HepG2 (cell line): ENCODE measurements around the gene ATRNL1. TPM values are rescaled to one million over a fixed set of nuclear protein-coding genes. Genes with fewer than 3 reads are reported as not detected.

ENCODE experiments used
- ATAC-seq: fragments of 200-7000 bp; cut with Tn5 transposase; 3 replicates; pipeline ENCODE4 v1.9.1; 2020; ENCODE audit warnings: mild to moderate bottlenecking, moderate library complexity
- BruUV-seq: library from RNA; stranded (reverse); fragments of 400-500 nt; replicated peaks from 2 replicates; lab custom pipeline; 2021; lab: Mats Ljungman, UMichigan
- CTCF ChIA-PET: fragments of 300-600 bp; formaldehyde crosslinking; extraction: SDS; loops from one replicate; lab custom pipeline; 2021; ENCODE audit warnings: low total read pairs, inconsistent platforms, low intra/inter-chr PET ratio; lab: Yijun Ruan, JAX
- POLR2A ChIA-PET: fragments of 350-600 bp; sonication (Branson Sonifier 250); formaldehyde crosslinking; loops from one replicate; lab custom pipeline; 2020; ENCODE audit warnings: antibody characterized with exemption, inconsistent platforms; lab: Yijun Ruan, JAX
- DNase-seq: peaks from one replicate; pipeline ENCODE4 v3.0.0-alpha.2; 2015; ENCODE audit warnings: low spot score
- FAIRE-seq: peaks from 3 replicates; lab custom pipeline; 2011; peaks lifted over from hg19 to GRCh38; lab: Jason Lieb, UNC
- H2AFZ ChIP-seq: one replicate; pipeline ENCODE4 v1.6.1; 2011; ENCODE audit warnings: low read length, inconsistent platforms
- H3K27ac ChIP-seq: fragments of 300-600 bp; 3 replicates; pipeline ENCODE4 v1.8.0; 2011; ENCODE audit warnings: mixed run types, mild to moderate bottlenecking, mixed read lengths, low read length, inconsistent platforms; ENCODE audit not compliant: insufficient read depth; ENCODE audit errors: extremely low read length
- H3K27me3 ChIP-seq, 2 experiments: fragments of 200-600 bp in 1 of 2; 2 replicates in 1 of 2; 3 replicates in 1 of 2; pipeline versions ENCODE4 v1.6.0 to v1.8.0; 2011; ENCODE audit warnings: low read length in 2 of 2, mild to moderate bottlenecking in 2 of 2, moderate library complexity in 2 of 2, inconsistent platforms in 1 of 2; ENCODE audit not compliant: insufficient read depth in 2 of 2, control insufficient read depth in 1 of 2
- H3K36me3 ChIP-seq, 2 experiments: fragments of 200-600 bp in 1 of 2; replicated peaks in 1 of 2; 2 replicates in 1 of 2; 3 replicates in 1 of 2; pipeline versions ENCODE4 v1.5.1 to v1.8.0; 2011; ENCODE audit warnings: low read length in 2 of 2, inconsistent platforms in 1 of 2; ENCODE audit not compliant: insufficient read depth in 2 of 2, control insufficient read depth in 1 of 2
- H3K4me1 ChIP-seq: 2 replicates; pipeline ENCODE4 v1.5.1; 2012; ENCODE audit warnings: low read length, inconsistent platforms; ENCODE audit not compliant: insufficient read depth
- H3K4me2 ChIP-seq: 2 replicates; pipeline ENCODE4 v1.6.0; 2011; ENCODE audit warnings: low read depth, low read length, inconsistent platforms
- H3K4me3 ChIP-seq, 3 experiments: fragments of 200-600 bp in 1 of 3; sonication (generic), shearing (Covaris generic) in 1 of 3; replicated peaks in 1 of 3; 2 replicates each; pipeline ENCODE4 v1.5.1; 2011 to 2016; ENCODE audit warnings: low read length in 3 of 3, inconsistent platforms in 2 of 3, low read depth in 2 of 3, mild to moderate bottlenecking in 2 of 3, control low read depth in 1 of 3, mixed read lengths in 1 of 3; ENCODE audit not compliant: insufficient read depth in 1 of 3
- H3K79me2 ChIP-seq: one replicate; pipeline ENCODE4 v1.6.1; 2011; ENCODE audit warnings: low read length, inconsistent platforms; ENCODE audit not compliant: insufficient read depth
- H3K9ac ChIP-seq: 2 replicates; pipeline ENCODE4 v1.6.0; 2011; ENCODE audit warnings: mild to moderate bottlenecking, low read depth, low read length, inconsistent platforms; ENCODE audit not compliant: insufficient read depth
- H3K9me3 ChIP-seq: 2 replicates; pipeline ENCODE4 v1.5.1; 2012; ENCODE audit warnings: mild to moderate bottlenecking, low read length
- H4K20me1 ChIP-seq: 2 replicates; pipeline ENCODE4 v1.6.0; 2011; ENCODE audit warnings: inconsistent platforms, mild to moderate bottlenecking, low read length, moderate library complexity; ENCODE audit not compliant: insufficient read depth
- KDM4B ChIP-seq: sonication (generic); formaldehyde crosslinking; IDR thresholded peaks from 2 replicates; pipeline ENCODE4 v1.4.0; 2020; ENCODE audit warnings: missing genetic modification reagents
- SIX4 ChIP-seq: sonication (generic); formaldehyde crosslinking; IDR thresholded peaks from 2 replicates; pipeline ENCODE4 v1.4.0; 2020; ENCODE audit warnings: missing genetic modification reagents
- TAF1 ChIP-seq: sonication (generic); formaldehyde crosslinking; IDR thresholded peaks from 2 replicates; pipeline ENCODE4 v1.4.0; 2020; ENCODE audit warnings: missing genetic modification reagents
- TEAD3 ChIP-seq: optimal IDR thresholded peaks from 2 replicates; pipeline ENCODE3; 2016; ENCODE audit warnings: borderline replicate concordance
- WIZ ChIP-seq: sonication (generic); formaldehyde crosslinking; IDR thresholded peaks from 2 replicates; pipeline ENCODE4 v1.5.1; 2020; ENCODE audit warnings: mild to moderate bottlenecking, missing genetic modification reagents
- ZNF660 ChIP-seq: sonication (generic); formaldehyde crosslinking; IDR thresholded peaks from 2 replicates; pipeline ENCODE4 v1.5.1; 2020; ENCODE audit warnings: mild to moderate bottlenecking, low read depth, missing genetic modification reagents, borderline replicate concordance
- ZSCAN9 ChIP-seq: IDR thresholded peaks from 2 replicates; pipeline ENCODE4 v1.6.1; 2016; ENCODE audit warnings: borderline replicate concordance
- WGBS: methylation state at CpG from one replicate; pipeline ENCODE4 v1.1.6; 2017; ENCODE audit warnings: low lambda C conversion rate; 5-methylcytosine and 5-hydroxymethylcytosine counted together
- in situ Hi-C: cut with HindIII; loops from 2 replicates; pipeline ENCODE4 v1.10.0; 2017; ENCODE audit warnings: low pct_unique_long_range_greater_than_20kb; ENCODE audit not compliant: extremely low pct_ligation_motif_present
- intact Hi-C: fragments of 100-400 bp; cut with micrococcal nuclease; formaldehyde crosslinking; loops from one replicate; pipeline ENCODE4 v1.10.0; 2022; ENCODE audit not compliant: unreplicated experiment
- polyA plus RNA-seq, 8 experiments: library from polyadenylated mRNA; depleted of rRNA in 3 of 8; stranded (reverse) in 7 of 8; unstranded in 1 of 8; fragments of >200 nt; fragmentation: Illumina TruSeq in 4 of 8; extraction: Trizol in 4 of 8; gene quantifications; 2 replicates each; pipeline versions ENCODE4 v1.2.1 to v1.2.3, GENCODE V29; 2011 to 2016; ENCODE audit warnings: low read depth in 4 of 8, missing spikeins in 1 of 8, mixed read lengths in 1 of 8; ENCODE audit not compliant: insufficient read depth in 1 of 8
- total RNA-seq, 5 experiments: library from RNA; depleted of rRNA; stranded (reverse); fragments of >200 nt; fragmentation: Illumina TruSeq; extraction: Trizol; gene quantifications; 2 replicates each; pipeline ENCODE4 v1.2.3, GENCODE V29; 2016; ENCODE audit warnings: low read depth in 1 of 5
- TF ChIP-seq, protein P1 (sequence below): sonication (generic); formaldehyde crosslinking; IDR thresholded peaks from 2 replicates; pipeline ENCODE4 v1.5.1; 2020; ENCODE audit warnings: mild to moderate bottlenecking, missing genetic modification reagents, moderate library complexity
- TF ChIP-seq, protein P2 (sequence below): IDR thresholded peaks from 2 replicates; pipeline ENCODE4 v1.6.1; 2016; ENCODE audit warnings: low read depth, missing genetic modification reagents, missing compliant biosample characterization

The ATRNL1 gene
- total and polyA plus RNA-seq, 2 of the 13 experiments (the other 11 are each of a cell fraction or from before 2014, with no cell fraction given) = 0.04 TPM; not detected in 1

DNA sequence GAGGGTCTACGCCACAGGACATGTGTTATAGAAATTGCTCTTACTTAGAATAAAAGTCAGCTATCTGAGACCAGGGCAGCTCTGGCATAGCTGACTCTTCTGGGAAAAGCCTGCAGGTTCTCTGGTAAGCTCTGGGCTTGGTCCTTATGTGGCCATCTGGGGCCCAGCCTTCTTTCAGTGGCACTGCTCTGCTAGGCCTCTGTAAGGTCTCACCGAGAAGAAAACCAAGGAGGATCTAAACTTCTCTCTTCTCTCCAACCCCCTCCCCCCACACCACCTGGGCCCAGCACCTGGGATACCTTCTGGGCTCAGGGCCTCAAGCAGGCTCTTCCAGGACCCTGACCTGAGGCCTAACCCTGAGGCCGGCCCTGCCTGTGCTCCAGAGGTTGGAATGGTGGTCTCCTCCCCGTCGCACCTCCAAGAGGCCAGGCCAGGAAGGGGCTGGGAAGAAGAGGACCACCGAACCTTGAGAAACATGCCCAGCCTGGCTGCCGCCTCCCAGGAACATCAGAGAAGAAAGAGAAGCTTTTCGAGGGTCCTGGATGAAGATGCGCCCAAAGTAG, 856.2 kb downstream of the ATRNL1 start (continued):
- TF ChIP-seq, protein P1, sequence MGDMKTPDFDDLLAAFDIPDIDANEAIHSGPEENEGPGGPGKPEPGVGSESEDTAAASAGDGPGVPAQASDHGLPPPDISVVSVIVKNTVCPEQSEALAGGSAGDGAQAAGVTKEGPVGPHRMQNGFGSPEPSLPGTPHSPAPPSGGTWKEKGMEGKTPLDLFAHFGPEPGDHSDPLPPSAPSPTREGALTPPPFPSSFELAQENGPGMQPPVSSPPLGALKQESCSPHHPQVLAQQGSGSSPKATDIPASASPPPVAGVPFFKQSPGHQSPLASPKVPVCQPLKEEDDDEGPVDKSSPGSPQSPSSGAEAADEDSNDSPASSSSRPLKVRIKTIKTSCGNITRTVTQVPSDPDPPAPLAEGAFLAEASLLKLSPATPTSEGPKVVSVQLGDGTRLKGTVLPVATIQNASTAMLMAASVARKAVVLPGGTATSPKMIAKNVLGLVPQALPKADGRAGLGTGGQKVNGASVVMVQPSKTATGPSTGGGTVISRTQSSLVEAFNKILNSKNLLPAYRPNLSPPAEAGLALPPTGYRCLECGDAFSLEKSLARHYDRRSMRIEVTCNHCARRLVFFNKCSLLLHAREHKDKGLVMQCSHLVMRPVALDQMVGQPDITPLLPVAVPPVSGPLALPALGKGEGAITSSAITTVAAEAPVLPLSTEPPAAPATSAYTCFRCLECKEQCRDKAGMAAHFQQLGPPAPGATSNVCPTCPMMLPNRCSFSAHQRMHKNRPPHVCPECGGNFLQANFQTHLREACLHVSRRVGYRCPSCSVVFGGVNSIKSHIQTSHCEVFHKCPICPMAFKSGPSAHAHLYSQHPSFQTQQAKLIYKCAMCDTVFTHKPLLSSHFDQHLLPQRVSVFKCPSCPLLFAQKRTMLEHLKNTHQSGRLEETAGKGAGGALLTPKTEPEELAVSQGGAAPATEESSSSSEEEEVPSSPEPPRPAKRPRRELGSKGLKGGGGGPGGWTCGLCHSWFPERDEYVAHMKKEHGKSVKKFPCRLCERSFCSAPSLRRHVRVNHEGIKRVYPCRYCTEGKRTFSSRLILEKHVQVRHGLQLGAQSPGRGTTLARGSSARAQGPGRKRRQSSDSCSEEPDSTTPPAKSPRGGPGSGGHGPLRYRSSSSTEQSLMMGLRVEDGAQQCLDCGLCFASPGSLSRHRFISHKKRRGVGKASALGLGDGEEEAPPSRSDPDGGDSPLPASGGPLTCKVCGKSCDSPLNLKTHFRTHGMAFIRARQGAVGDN (CRISPR knock-in tag) = no peak
- TF ChIP-seq WIZ (CRISPR knock-in tag) (no peak), SIX4 (CRISPR knock-in tag) (no peak), TAF1 (CRISPR knock-in tag) (no peak)

DNA sequence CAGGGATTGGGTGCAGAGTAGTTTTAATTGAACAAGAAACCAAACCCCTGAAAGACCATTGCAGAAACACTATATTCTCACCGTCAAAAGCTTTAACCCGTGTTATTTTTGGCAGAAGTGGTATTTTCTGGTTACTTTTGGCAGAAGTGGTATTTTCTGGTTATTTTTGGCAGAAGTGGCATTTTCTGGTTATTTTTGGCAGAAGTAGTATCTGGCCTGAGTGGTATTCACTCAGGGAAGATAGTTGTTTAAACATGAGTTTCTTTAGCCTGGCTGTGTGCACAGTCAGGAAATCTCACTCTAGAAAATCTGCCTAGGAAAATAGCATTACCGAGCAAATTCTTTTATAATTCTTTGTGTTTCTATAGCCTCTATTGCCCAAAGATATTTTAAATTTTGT, 857.2 kb downstream of the ATRNL1 start:
- POLR2A ChIA-PET = no interaction called here
- Histone ChIP-seq H4K20me1 (no peaks in the 10 kb centered on the region), H2AFZ (no peak overlapping the region), H3K4me1 (no peaks in the 10 kb centered on the region), H3K27me3 (no peaks in the 10 kb centered on the region; a peak in 1 of 5 replicates), H3K9me3 (no peaks in the 10 kb centered on the region), H3K4me3 (no peak overlapping the region), H3K9ac (no peak overlapping the region), H3K36me3 (no peaks in the 10 kb centered on the region), H3K27ac (no peak overlapping the region), H3K4me2 (no peak overlapping the region), H3K79me2 (no peaks in the 10 kb centered on the region)
- DNase-seq = no peak
- CTCF ChIA-PET = no interaction called here
- intact Hi-C loops = no loop called here
- in situ Hi-C loops = no loop called here
- ATAC-seq = no peak
- 28% methylated on average over 3 of the region's 3 CpGs for WGBS
- no peak for TF ChIP-seq KDM4B
- no peak for TF ChIP-seq TEAD3 (CRISPR knock-in tag)
- no peak for TF ChIP-seq ZNF660 (CRISPR knock-in tag)
- TF ChIP-seq, protein P2, sequence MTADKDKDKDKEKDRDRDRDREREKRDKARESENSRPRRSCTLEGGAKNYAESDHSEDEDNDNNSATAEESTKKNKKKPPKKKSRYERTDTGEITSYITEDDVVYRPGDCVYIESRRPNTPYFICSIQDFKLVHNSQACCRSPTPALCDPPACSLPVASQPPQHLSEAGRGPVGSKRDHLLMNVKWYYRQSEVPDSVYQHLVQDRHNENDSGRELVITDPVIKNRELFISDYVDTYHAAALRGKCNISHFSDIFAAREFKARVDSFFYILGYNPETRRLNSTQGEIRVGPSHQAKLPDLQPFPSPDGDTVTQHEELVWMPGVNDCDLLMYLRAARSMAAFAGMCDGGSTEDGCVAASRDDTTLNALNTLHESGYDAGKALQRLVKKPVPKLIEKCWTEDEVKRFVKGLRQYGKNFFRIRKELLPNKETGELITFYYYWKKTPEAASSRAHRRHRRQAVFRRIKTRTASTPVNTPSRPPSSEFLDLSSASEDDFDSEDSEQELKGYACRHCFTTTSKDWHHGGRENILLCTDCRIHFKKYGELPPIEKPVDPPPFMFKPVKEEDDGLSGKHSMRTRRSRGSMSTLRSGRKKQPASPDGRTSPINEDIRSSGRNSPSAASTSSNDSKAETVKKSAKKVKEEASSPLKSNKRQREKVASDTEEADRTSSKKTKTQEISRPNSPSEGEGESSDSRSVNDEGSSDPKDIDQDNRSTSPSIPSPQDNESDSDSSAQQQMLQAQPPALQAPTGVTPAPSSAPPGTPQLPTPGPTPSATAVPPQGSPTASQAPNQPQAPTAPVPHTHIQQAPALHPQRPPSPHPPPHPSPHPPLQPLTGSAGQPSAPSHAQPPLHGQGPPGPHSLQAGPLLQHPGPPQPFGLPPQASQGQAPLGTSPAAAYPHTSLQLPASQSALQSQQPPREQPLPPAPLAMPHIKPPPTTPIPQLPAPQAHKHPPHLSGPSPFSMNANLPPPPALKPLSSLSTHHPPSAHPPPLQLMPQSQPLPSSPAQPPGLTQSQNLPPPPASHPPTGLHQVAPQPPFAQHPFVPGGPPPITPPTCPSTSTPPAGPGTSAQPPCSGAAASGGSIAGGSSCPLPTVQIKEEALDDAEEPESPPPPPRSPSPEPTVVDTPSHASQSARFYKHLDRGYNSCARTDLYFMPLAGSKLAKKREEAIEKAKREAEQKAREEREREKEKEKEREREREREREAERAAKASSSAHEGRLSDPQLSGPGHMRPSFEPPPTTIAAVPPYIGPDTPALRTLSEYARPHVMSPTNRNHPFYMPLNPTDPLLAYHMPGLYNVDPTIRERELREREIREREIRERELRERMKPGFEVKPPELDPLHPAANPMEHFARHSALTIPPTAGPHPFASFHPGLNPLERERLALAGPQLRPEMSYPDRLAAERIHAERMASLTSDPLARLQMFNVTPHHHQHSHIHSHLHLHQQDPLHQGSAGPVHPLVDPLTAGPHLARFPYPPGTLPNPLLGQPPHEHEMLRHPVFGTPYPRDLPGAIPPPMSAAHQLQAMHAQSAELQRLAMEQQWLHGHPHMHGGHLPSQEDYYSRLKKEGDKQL (CRISPR knock-in tag) = no peak
- TF ChIP-seq SIX4 (CRISPR knock-in tag) = no peak
- TF ChIP-seq ZSCAN9 (CRISPR knock-in tag) = no peak
- BruUV-seq = no TSS peak
- FAIRE-seq = no peak
